WTC11 (cell line): ENCODE measurements around the gene ZNF14. TPM values are rescaled to one million over a fixed set of nuclear protein-coding genes. Genes with fewer than 3 reads are reported as not detected.

Source experiments
- ATAC-seq: fragments of 200-7000 bp; cut with Tn5 transposase; 2 replicates; pipeline ENCODE4 v1.10.0; 2021; ENCODE audit warnings: mild to moderate bottlenecking, moderate library complexity
- CTCF ChIA-PET: fragments of 300-600 bp; sonication (Branson Sonifier 250); formaldehyde crosslinking; loops from one replicate; lab custom pipeline; 2021; ENCODE audit warnings: antibody characterized with exemption; lab: Charles Lee
- POLR2A ChIA-PET: fragments of 350-600 bp; sonication (Branson Sonifier 250); formaldehyde crosslinking; loops from one replicate; lab custom pipeline; 2021; ENCODE audit warnings: antibody characterized with exemption; lab: Charles Lee
- DNase-seq: peaks from one replicate; pipeline ENCODE4 v3.0.0; 2021; ENCODE audit warnings: low spot score
- H3K27ac Mint-ChIP-seq: 2 replicates; pipeline ENCODE4 v1.8.0; 2021; ENCODE audit warnings: mixed read lengths
- H3K27me3 Mint-ChIP-seq: 2 replicates; pipeline ENCODE4 v1.8.0; 2021; ENCODE audit warnings: low read depth, mild to moderate bottlenecking, moderate library complexity, mixed read lengths
- H3K36me3 Mint-ChIP-seq: 2 replicates; pipeline ENCODE4 v1.8.0; 2021; ENCODE audit warnings: mixed read lengths
- H3K4me1 Mint-ChIP-seq: 2 replicates; pipeline ENCODE4 v1.8.0; 2022; ENCODE audit warnings: mixed read lengths
- H3K4me3 Mint-ChIP-seq: 2 replicates; pipeline ENCODE4 v1.8.0; 2021; ENCODE audit warnings: mild to moderate bottlenecking, moderate library complexity, mixed read lengths
- H3K9me3 Mint-ChIP-seq: 2 replicates; pipeline ENCODE4 v1.8.0; 2021; ENCODE audit warnings: mixed read lengths
- AR ChIP-seq: fragments of 250-450 bp; sonication (Bioruptor Pico); IDR thresholded peaks from 2 replicates; pipeline ENCODE4 v1.9.0; 2021; ENCODE audit warnings: mild to moderate bottlenecking
- ATF1 ChIP-seq: sonication (generic); formaldehyde crosslinking; IDR thresholded peaks from 2 replicates; pipeline ENCODE4 v1.8.1; 2023; ENCODE audit warnings: mild to moderate bottlenecking, moderate library complexity, missing genetic modification reagents
- ATF2 ChIP-seq: sonication (generic); formaldehyde crosslinking; IDR thresholded peaks from 2 replicates; pipeline ENCODE4 v1.8.1; 2022; ENCODE audit warnings: low read depth, missing genetic modification reagents, borderline replicate concordance
- ATF3 ChIP-seq: sonication (generic); formaldehyde crosslinking; conservative IDR thresholded peaks from 2 replicates; pipeline ENCODE4 v1.8.1; 2022; ENCODE audit warnings: mild to moderate bottlenecking, missing genetic modification reagents
- CBFB ChIP-seq: sonication (generic); formaldehyde crosslinking; IDR thresholded peaks from 2 replicates; pipeline ENCODE4 v1.8.1; 2022; ENCODE audit warnings: mild to moderate bottlenecking, low read depth, missing genetic modification reagents
- CREM ChIP-seq: sonication (generic); formaldehyde crosslinking; IDR thresholded peaks from 2 replicates; pipeline ENCODE4 v1.8.1; 2022; ENCODE audit warnings: mild to moderate bottlenecking, missing genetic modification reagents, moderate library complexity
- CTCF ChIP-seq: fragments of 200-600 bp; IDR thresholded peaks from 2 replicates; pipeline ENCODE4 v1.8.0; 2022; ENCODE audit warnings: antibody characterized with exemption
- E2F1 ChIP-seq: sonication (generic); formaldehyde crosslinking; IDR thresholded peaks from 2 replicates; pipeline ENCODE4 v1.8.0; 2022; ENCODE audit warnings: mild to moderate bottlenecking, missing genetic modification reagents
- ESRRA ChIP-seq: sonication (generic); formaldehyde crosslinking; IDR thresholded peaks from 2 replicates; pipeline ENCODE4 v1.8.1; 2022; ENCODE audit warnings: mild to moderate bottlenecking, missing genetic modification reagents, borderline replicate concordance
- GRHL2 ChIP-seq: fragments of 250-450 bp; sonication (Bioruptor Pico); IDR thresholded peaks from 2 replicates; pipeline ENCODE4 v1.8.0; 2022; ENCODE audit warnings: mild to moderate bottlenecking, moderate library complexity; ENCODE audit not compliant: insufficient replicate concordance, severe bottlenecking
- IRF1 ChIP-seq: sonication (generic); formaldehyde crosslinking; IDR thresholded peaks from 2 replicates; pipeline ENCODE4 v1.8.0; 2023; ENCODE audit warnings: missing genetic modification reagents
- IRF2 ChIP-seq: sonication (generic); formaldehyde crosslinking; IDR thresholded peaks from 2 replicates; pipeline ENCODE4 v1.8.0; 2022; ENCODE audit warnings: low read depth, missing genetic modification reagents, borderline replicate concordance
- PREB ChIP-seq: sonication (generic); formaldehyde crosslinking; IDR thresholded peaks from 2 replicates; pipeline ENCODE4 v1.8.1; 2022; ENCODE audit warnings: mild to moderate bottlenecking, missing genetic modification reagents, moderate library complexity, borderline replicate concordance
- TEAD1 ChIP-seq: sonication (generic); formaldehyde crosslinking; IDR thresholded peaks from 2 replicates; pipeline ENCODE4 v1.8.0; 2022; ENCODE audit warnings: mild to moderate bottlenecking, missing genetic modification reagents
- ZBTB43 ChIP-seq: sonication (generic); formaldehyde crosslinking; IDR thresholded peaks from 2 replicates; pipeline ENCODE4 v1.8.1; 2023; ENCODE audit warnings: mild to moderate bottlenecking, missing genetic modification reagents
- ZNF263 ChIP-seq: sonication (generic); formaldehyde crosslinking; IDR thresholded peaks from 2 replicates; pipeline ENCODE4 v1.8.1; 2022; ENCODE audit warnings: low read depth, mild to moderate bottlenecking, moderate library complexity, missing genetic modification reagents
- ZNF281 ChIP-seq: sonication (generic); formaldehyde crosslinking; IDR thresholded peaks from 2 replicates; pipeline ENCODE4 v1.8.0; 2023; ENCODE audit warnings: mild to moderate bottlenecking, missing genetic modification reagents
- total RNA-seq: library from RNA; stranded (reverse); gene quantifications from 3 replicates; pipeline ENCODE4 v1.2.3, GENCODE V29; 2021

The ZNF14 gene
- total RNA-seq, 1 experiment from 2014 or later: 5.7 TPM

- no peak for TF ChIP-seq AR
- no peak for TF ChIP-seq ESRRA (CRISPR knock-in tag)
These were observed 18.2 kb upstream of the ZNF14 start (continued) for GRCh38 chr19:19750842-19751790.

GRCh38 chr19:19749908-19750841, 17.3 kb upstream of the ZNF14 start:
- H3K4me1 Mint-ChIP-seq: no peaks in the 10 kb centered on the region
- ATAC-seq (no peak), DNase-seq (no peak)
- ChIA-PET CTCF (interaction anchor here (0.5 kb wide), 1 partner anchor 13 kb away, joined by 3 read pairs; no protein-coding TSS in a partner anchor), POLR2A (interaction anchor here (1.2 kb wide), 1 partner anchor 26 kb away, joined by 3 read pairs; no protein-coding TSS in a partner anchor)
- peaks cover under 1% of the 10 kb centered on the region; the same call in 1 of the 2 replicates for H3K27me3 Mint-ChIP-seq
- H3K4me3 Mint-ChIP-seq: no peak overlapping the region
- H3K27ac Mint-ChIP-seq: no peak overlapping the region
- no peaks in the 10 kb centered on the region for H3K36me3 Mint-ChIP-seq
- 0 out of 2 replicates have a peak, but pooled peaks cover 3% of the 10 kb centered on the region for H3K9me3 Mint-ChIP-seq
- TF ChIP-seq CBFB (CRISPR knock-in tag) (no peak), CTCF (no peak), ATF3 (CRISPR knock-in tag) (no peak), GRHL2 (CRISPR knock-in tag) (no peak), TEAD1 (CRISPR knock-in tag) (no peak), E2F1 (CRISPR knock-in tag) (no peak), PREB (no peak), ATF2 (CRISPR knock-in tag) (no peak), ZNF263 (CRISPR knock-in tag) (no peak), IRF2 (CRISPR knock-in tag) (no peak), ATF1 (CRISPR knock-in tag) (no peak), CREM (CRISPR knock-in tag) (no peak), ZBTB43 (CRISPR knock-in tag) (no peak), ZNF281 (CRISPR knock-in tag) (no peak), IRF1 (CRISPR knock-in tag) (no peak)
